Endodermal cell (in vitro differentiated cells): Measurements from ENCODE around the gene CYTH3. TPM values are rescaled to one million over a fixed set of nuclear protein-coding genes. Genes with fewer than 3 reads are reported as not detected.

Experiments used
- DNase-seq: peaks from one replicate; pipeline ENCODE4 v3.0.0-alpha.2; 2017
- H3K27ac ChIP-seq: 2 replicates; pipeline ENCODE4 v1.5.1; 2013; ENCODE audit warnings: mild to moderate bottlenecking, low read depth, low read length, moderate library complexity
- H3K27me3 ChIP-seq: 2 replicates; pipeline ENCODE4 v1.6.1; 2013; ENCODE audit warnings: mild to moderate bottlenecking, low read length, moderate library complexity; ENCODE audit not compliant: insufficient read depth, control insufficient read depth, poor library complexity, severe bottlenecking
- H3K36me3 ChIP-seq: 2 replicates; pipeline ENCODE4 v1.7.0; 2013; ENCODE audit warnings: mild to moderate bottlenecking, low read length, moderate library complexity; ENCODE audit not compliant: control insufficient read depth, insufficient read depth
- H3K4me1 ChIP-seq: one replicate; pipeline ENCODE4 v1.7.0; 2013; ENCODE audit warnings: low read length; ENCODE audit not compliant: control insufficient read depth, insufficient read depth
- H3K4me3 ChIP-seq: 2 replicates; pipeline ENCODE4 v1.5.1; 2013; ENCODE audit warnings: mild to moderate bottlenecking, low read length, moderate library complexity
- H3K9ac ChIP-seq: 2 replicates; pipeline ENCODE4 v1.6.1; 2013; ENCODE audit warnings: mild to moderate bottlenecking, low read length, moderate library complexity; ENCODE audit not compliant: poor library complexity, severe bottlenecking; ENCODE audit errors: extremely low read depth
- H3K9me3 ChIP-seq: 2 replicates; pipeline ENCODE4 v1.6.1; 2013; ENCODE audit warnings: mild to moderate bottlenecking, low read length, moderate library complexity; ENCODE audit not compliant: control insufficient read depth
- H3K27ac Mint-ChIP-seq: 2 replicates; pipeline ENCODE4 v1.8.0; 2020; ENCODE audit warnings: mixed read lengths
- H3K27me3 Mint-ChIP-seq: 2 replicates; pipeline ENCODE4 v1.8.0; 2021; ENCODE audit warnings: mild to moderate bottlenecking, mixed read lengths; ENCODE audit not compliant: insufficient read depth
- H3K36me3 Mint-ChIP-seq: 2 replicates; pipeline ENCODE4 v1.8.0; 2020; ENCODE audit warnings: low read depth, mixed read lengths
- H3K4me1 Mint-ChIP-seq: 2 replicates; pipeline ENCODE4 v1.8.0; 2020; ENCODE audit warnings: mixed read lengths
- H3K4me3 Mint-ChIP-seq: 2 replicates; pipeline ENCODE4 v1.8.0; 2020; ENCODE audit warnings: mild to moderate bottlenecking, moderate library complexity, mixed read lengths
- H3K9me3 Mint-ChIP-seq: 2 replicates; pipeline ENCODE4 v1.8.0; 2020; ENCODE audit warnings: mild to moderate bottlenecking, mixed read lengths
- CTCF ChIP-seq: fragments of 200-600 bp; sonication (generic); conservative IDR thresholded peaks from 2 replicates; pipeline ENCODE4 v1.5.0; 2021; ENCODE audit warnings: antibody characterized with exemption, mild to moderate bottlenecking
- WGBS, 2 experiments: methylation state at CpG; one replicate each; pipeline versions ENCODE4 v1.1.5 to v1.1.7; 2013; ENCODE audit warnings: missing lambda C conversion rate in 2 of 2, mixed read lengths in 1 of 2; ENCODE audit not compliant: insufficient coverage in 1 of 2, insufficient read length in 1 of 2; 5-methylcytosine and 5-hydroxymethylcytosine counted together
- total RNA-seq, 2 donors: library from RNA; stranded (reverse); fragmentation: NEBNext Ultra II Directional in 1 of 2; extraction: Animal tissue kit (Norgen Biotek cat#: 25700) in 1 of 2; gene quantifications; 2 replicates in 1 of 2; 3 replicates in 1 of 2; pipeline ENCODE4 v1.2.1, GENCODE V29; 2021

Gene CYTH3
- total RNA-seq, 2 donors from 2014 or later: 10.6 to 10.8 TPM

GRCh38 chr7:6316226-6316625 lies 43.8 kb upstream of the CYTH3 start:
- Mint-ChIP-seq H3K36me3 (no peaks in the 10 kb centered on the region), H3K4me1 (no peaks in the 10 kb centered on the region), H3K9me3 (no peaks in the 10 kb centered on the region), H3K4me3 (no peak overlapping the region), H3K27me3 (peaks cover 2% of the 10 kb centered on the region), H3K27ac (no peak overlapping the region)
- no peak for TF ChIP-seq CTCF
- H3K4me3 ChIP-seq: no peak overlapping the region
- no peak overlapping the region for H3K27ac ChIP-seq
- no peaks in the 10 kb centered on the region for H3K4me1 ChIP-seq
- no peaks in the 10 kb centered on the region for H3K27me3 ChIP-seq
- no peaks in the 10 kb centered on the region for H3K9me3 ChIP-seq
- DNase-seq: no peak
- H3K9ac ChIP-seq: no peak overlapping the region
- H3K36me3 ChIP-seq: no peaks in the 10 kb centered on the region
- 90 to 92% methylated on average over 4 to 6 of the region's 6 CpGs for WGBS, 2 experiments

GRCh38 chr7:6315746-6316145 lies 43.3 kb upstream of the CYTH3 start:
- no peak overlapping the region for H3K4me3 Mint-ChIP-seq
- H3K9me3 ChIP-seq: no peaks in the 10 kb centered on the region
- H3K4me3 ChIP-seq: no peak overlapping the region
- no peak overlapping the region for H3K9ac ChIP-seq
- TF ChIP-seq CTCF: no peak
- H3K27me3 ChIP-seq: no peaks in the 10 kb centered on the region
- no peak overlapping the region for H3K27ac Mint-ChIP-seq
- no peaks in the 10 kb centered on the region for H3K4me1 ChIP-seq
- DNase-seq: no peak
- H3K36me3 Mint-ChIP-seq: no peaks in the 10 kb centered on the region
- H3K27me3 Mint-ChIP-seq: peaks cover 2% of the 10 kb centered on the region
- 93 to 94% methylated on average over 4 to 8 of the region's 8 CpGs for WGBS, 2 experiments
- no peaks in the 10 kb centered on the region for H3K9me3 Mint-ChIP-seq
- no peaks in the 10 kb centered on the region for H3K36me3 ChIP-seq
- no peak overlapping the region for H3K27ac ChIP-seq
- no peaks in the 10 kb centered on the region for H3K4me1 Mint-ChIP-seq

GRCh38 chr7:6310271-6310993 lies 38.0 kb upstream of the CYTH3 start:
- no peaks in the 10 kb centered on the region for H3K9me3 Mint-ChIP-seq
- H3K4me3 Mint-ChIP-seq: no peak overlapping the region
- 89 to 96% methylated on average over 5 to 7 of the region's 10 CpGs for WGBS, 2 experiments

More at GRCh38 chr7:6310271-6310993, 38.0 kb upstream of the CYTH3 start:
- no peak for DNase-seq
- Histone ChIP-seq H3K36me3 (no peaks in the 10 kb centered on the region), H3K9me3 (no peaks in the 10 kb centered on the region), H3K9ac (no peak overlapping the region), H3K27ac (no peak overlapping the region), H3K27me3 (no peaks in the 10 kb centered on the region), H3K4me3 (no peak overlapping the region), H3K4me1 (no peaks in the 10 kb centered on the region)
- Mint-ChIP-seq H3K27me3 (peaks cover 3% of the 10 kb centered on the region), H3K4me1 (no peaks in the 10 kb centered on the region), H3K27ac (no peak overlapping the region), H3K36me3 (no peaks in the 10 kb centered on the region)
- TF ChIP-seq CTCF: no peak
